ENCODE data around the gene KIAA1191. TPM values are rescaled to one million over a fixed set of nuclear protein-coding genes. Genes with fewer than 3 reads are reported as not detected.

Gene KIAA1191
- total RNA-seq, 2 experiments from 2014 or later: 33.3 to 41.2 TPM

DNA sequence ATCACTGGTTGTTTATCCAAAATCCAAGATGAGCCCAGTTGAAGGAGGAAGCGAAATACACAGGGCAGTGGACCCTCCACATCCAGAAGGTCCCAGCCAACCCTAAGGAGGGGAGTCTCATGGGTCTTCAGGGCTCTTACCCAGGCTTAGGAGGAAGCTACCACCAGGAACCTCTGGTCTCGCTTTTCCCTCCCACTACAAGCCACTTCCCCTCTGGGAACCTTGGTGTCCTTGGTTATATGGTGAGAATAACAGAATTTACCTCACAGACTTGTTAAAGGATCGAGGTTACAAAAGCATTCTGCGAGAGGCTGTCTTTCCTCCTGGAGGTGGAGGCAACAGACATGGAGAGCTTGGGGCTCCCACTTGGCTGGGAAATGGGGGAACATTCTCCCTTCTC, 30.4 kb upstream of the KIAA1191 start:
- no peaks in the 10 kb centered on the region for H3K9me3 ChIP-seq (ENCODE audit: low read length)
- H3K4me1 ChIP-seq (ENCODE audit: insufficient read depth, low read length, poor library complexity, severe bottlenecking): peaks cover 10% of the 10 kb centered on the region
- peaks cover 49% of the 10 kb centered on the region for H3K36me3 ChIP-seq (ENCODE audit: insufficient read depth, low read length)
- no peak for DNase-seq (ENCODE audit: low spot score)
- H3K4me2 ChIP-seq (ENCODE audit: low read length): no peak overlapping the region
- ChIA-PET POLR2A (interaction anchor here (0.9 to 1.3 kb wide), 2 partner anchors 37 to 324 kb away, joined by 3 read pairs; no protein-coding TSS in a partner anchor), CTCF (ENCODE audit: unreplicated experiment) (no interaction called here)
- H4K20me1 ChIP-seq (ENCODE audit: insufficient read depth, low read length): peaks cover 5% of the 10 kb centered on the region; the same call in 1 of the 2 replicates
- no peaks in the 10 kb centered on the region for H3K9me2 ChIP-seq (ENCODE audit: insufficient read depth, low read length)
- no peak overlapping the region for H3K4me3 ChIP-seq (ENCODE audit: low read depth, low read length, poor library complexity, severe bottlenecking)
- peaks cover 33% of the 10 kb centered on the region for H3K79me2 ChIP-seq (ENCODE audit: insufficient read depth, low read depth, low read length)
- TF ChIP-seq EZH2phosphoT487 (IDR thresholded peaks at IDR 0.05; ENCODE audit: borderline replicate concordance, low read depth, low read length): no peak
- TF ChIP-seq, protein P1, sequence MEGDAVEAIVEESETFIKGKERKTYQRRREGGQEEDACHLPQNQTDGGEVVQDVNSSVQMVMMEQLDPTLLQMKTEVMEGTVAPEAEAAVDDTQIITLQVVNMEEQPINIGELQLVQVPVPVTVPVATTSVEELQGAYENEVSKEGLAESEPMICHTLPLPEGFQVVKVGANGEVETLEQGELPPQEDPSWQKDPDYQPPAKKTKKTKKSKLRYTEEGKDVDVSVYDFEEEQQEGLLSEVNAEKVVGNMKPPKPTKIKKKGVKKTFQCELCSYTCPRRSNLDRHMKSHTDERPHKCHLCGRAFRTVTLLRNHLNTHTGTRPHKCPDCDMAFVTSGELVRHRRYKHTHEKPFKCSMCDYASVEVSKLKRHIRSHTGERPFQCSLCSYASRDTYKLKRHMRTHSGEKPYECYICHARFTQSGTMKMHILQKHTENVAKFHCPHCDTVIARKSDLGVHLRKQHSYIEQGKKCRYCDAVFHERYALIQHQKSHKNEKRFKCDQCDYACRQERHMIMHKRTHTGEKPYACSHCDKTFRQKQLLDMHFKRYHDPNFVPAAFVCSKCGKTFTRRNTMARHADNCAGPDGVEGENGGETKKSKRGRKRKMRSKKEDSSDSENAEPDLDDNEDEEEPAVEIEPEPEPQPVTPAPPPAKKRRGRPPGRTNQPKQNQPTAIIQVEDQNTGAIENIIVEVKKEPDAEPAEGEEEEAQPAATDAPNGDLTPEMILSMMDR (conservative IDR thresholded peaks at IDR 0.05; ENCODE audit: low read length): no peak
- H3K27ac ChIP-seq (ENCODE audit: low read depth, low read length, poor library complexity, severe bottlenecking): no peak overlapping the region
- H2AFZ ChIP-seq (ENCODE audit: low read length): no peak overlapping the region
- intact Hi-C loops (cut with micrococcal nuclease; ENCODE audit: unreplicated experiment): no loop called here
- no TSS peak for BruUV-seq (replicated peaks)

DNA sequence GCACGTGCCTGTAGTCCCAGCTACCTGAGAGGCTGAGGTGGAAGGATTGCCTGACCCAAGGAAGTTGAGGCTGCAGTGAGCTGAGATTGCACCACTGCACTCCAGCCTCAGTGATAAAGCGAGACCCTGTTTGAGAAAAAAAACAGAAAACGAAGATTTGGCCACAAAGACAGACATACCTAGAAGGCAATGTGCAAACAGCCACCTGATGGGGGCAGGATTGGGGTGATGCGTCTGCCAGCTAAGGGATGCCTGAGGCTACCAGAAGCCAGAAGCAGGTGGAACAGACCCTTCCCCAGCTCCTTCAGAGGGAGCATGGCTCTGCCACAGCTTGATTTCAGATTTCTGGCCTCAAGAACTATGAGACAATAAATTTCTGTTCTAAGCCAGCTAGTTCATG, 29.9 kb upstream of the KIAA1191 start:
- Histone ChIP-seq H3K9me2 (ENCODE audit: insufficient read depth, low read length) (no peaks in the 10 kb centered on the region), H3K79me2 (ENCODE audit: insufficient read depth, low read depth, low read length) (peaks cover 38% of the 10 kb centered on the region), H3K27ac (ENCODE audit: low read depth, low read length, poor library complexity, severe bottlenecking) (no peak overlapping the region), H3K36me3 (ENCODE audit: insufficient read depth, low read length) (peaks cover 54% of the 10 kb centered on the region), H3K4me1 (ENCODE audit: insufficient read depth, low read length, poor library complexity, severe bottlenecking) (peaks cover 15% of the 10 kb centered on the region), H3K4me3 (ENCODE audit: low read depth, low read length, poor library complexity, severe bottlenecking) (no peak overlapping the region), H2AFZ (ENCODE audit: low read length) (no peak overlapping the region), H3K4me2 (ENCODE audit: low read length) (no peak overlapping the region), H3K9me3 (ENCODE audit: low read length) (no peaks in the 10 kb centered on the region), H4K20me1 (ENCODE audit: insufficient read depth, low read length) (peaks cover 10% of the 10 kb centered on the region)
- BruUV-seq (replicated peaks): no TSS peak
- intact Hi-C loops (cut with micrococcal nuclease; ENCODE audit: unreplicated experiment): no loop called here
- ChIA-PET POLR2A (interaction anchor here (0.6 to 0.9 kb wide), 2 partner anchors 31 to 325 kb away, joined by 3 read pairs; no protein-coding TSS in a partner anchor), CTCF (ENCODE audit: unreplicated experiment) (interaction anchor here (0.6 kb wide), 1 partner anchor 557 kb away, joined by 3 read pairs; no protein-coding TSS in a partner anchor)
- DNase-seq (ENCODE audit: low spot score): no peak
- TF ChIP-seq, protein P1 (conservative IDR thresholded peaks at IDR 0.05; ENCODE audit: low read length): peak; percentile 62
- TF ChIP-seq EZH2phosphoT487 (IDR thresholded peaks at IDR 0.05; ENCODE audit: borderline replicate concordance, low read depth, low read length): no peak
